Lower lobe of right lung (tissue), 2 donors: ENCODE results near the gene PCDHB14. TPM values are rescaled to one million over a fixed set of nuclear protein-coding genes. Genes with fewer than 3 reads are reported as not detected.
"Not testable (repeated sequence)": the region's sequence is repeated elsewhere in the genome, so short reads cannot be mapped to it uniquely, and the experiment has no call there.

ENCODE experiments used
- ATAC-seq, 2 donors: fragments of 200-7000 bp; cut with Tn5 transposase; one replicate each; pipeline ENCODE4 v1.9.1; 2020 to 2022; ENCODE audit warnings: mild to moderate bottlenecking in 2 of 2, moderate library complexity in 2 of 2
- DNase-seq: peaks from one replicate; pipeline ENCODE4 v3.0.0-alpha.2; 2020
- H3K27ac ChIP-seq: fragments of 200-600 bp; one replicate; pipeline ENCODE4 v1.8.0; 2022
- H3K27me3 ChIP-seq: fragments of 200-600 bp; one replicate; pipeline ENCODE4 v1.8.0; 2022; ENCODE audit warnings: low read depth
- H3K36me3 ChIP-seq: fragments of 200-600 bp; one replicate; pipeline ENCODE4 v1.8.0; 2022; ENCODE audit warnings: mild to moderate bottlenecking
- H3K4me1 ChIP-seq: fragments of 200-600 bp; one replicate; pipeline ENCODE4 v1.8.0; 2022
- H3K4me3 ChIP-seq: fragments of 200-600 bp; one replicate; pipeline ENCODE4 v1.8.0; 2022; ENCODE audit warnings: mild to moderate bottlenecking
- H3K9me3 ChIP-seq: fragments of 200-600 bp; one replicate; pipeline ENCODE4 v1.8.0; 2022
- CTCF ChIP-seq: fragments of 200-600 bp; IDR thresholded peaks from one replicate; pipeline ENCODE4 v1.8.0; 2022; ENCODE audit warnings: antibody characterized with exemption, mild to moderate bottlenecking
- intact Hi-C: fragments of 100-400 bp; cut with DNase I; formaldehyde crosslinking; loops from one replicate; pipeline ENCODE4 v1.11.0; 2022
- total RNA-seq: library from RNA; stranded (reverse); fragmentation: NEBNext Ultra II Directional; extraction: Animal tissue kit (Norgen Biotek cat#: 25700); gene quantifications from one replicate; pipeline ENCODE4 v1.2.1, GENCODE V29; 2021
- donor health status: DM: no; HTN: yes; CAD: no; lungs with severe emphysema.

The PCDHB14 gene
- total RNA-seq, 1 donor from 2014 or later: 2.1 TPM

- H3K9me3 ChIP-seq: peaks cover 91% of the 10 kb centered on the region
Observed at GRCh38 chr5:141236516-141237313, 13.6 kb downstream of the PCDHB14 start.

GRCh38 chr5:141241496-141241895, 18.4 kb downstream of the PCDHB14 start:
- H3K4me1 ChIP-seq: no peaks in the 10 kb centered on the region
- H3K36me3 ChIP-seq: no peaks in the 10 kb centered on the region
- H3K27ac ChIP-seq: no peak overlapping the region
- intact Hi-C loops: no loop called here
- H3K27me3 ChIP-seq: no peaks in the 10 kb centered on the region
- no peak for ATAC-seq
- H3K4me3 ChIP-seq: no peak overlapping the region
- peaks cover 90% of the 10 kb centered on the region for H3K9me3 ChIP-seq
- TF ChIP-seq CTCF: no peak
- DNase-seq: peak; percentile 37

More at GRCh38 chr5:141236516-141237313, 13.6 kb downstream of the PCDHB14 start:
- intact Hi-C loops: no loop called here
- no peak overlapping the region for H3K4me3 ChIP-seq
- no peak for DNase-seq
- H3K27ac ChIP-seq: no peak overlapping the region
- H3K27me3 ChIP-seq: no peaks in the 10 kb centered on the region
- H3K4me1 ChIP-seq: no peaks in the 10 kb centered on the region
- H3K36me3 ChIP-seq: no peaks in the 10 kb centered on the region
- no peak for TF ChIP-seq CTCF
- ATAC-seq: no peak

- peak; percentile 21 for TF ChIP-seq CTCF
- H3K4me1 ChIP-seq: no peaks in the 10 kb centered on the region
- no peaks in the 10 kb centered on the region for H3K27me3 ChIP-seq
- no peaks in the 10 kb centered on the region for H3K36me3 ChIP-seq
- DNase-seq (no peak), ATAC-seq (no peak)
- peaks cover 95% of the 10 kb centered on the region for H3K9me3 ChIP-seq
- H3K27ac ChIP-seq: no peak within 1 kb of the TSS
- intact Hi-C loops: no loop called here
- H3K4me3 ChIP-seq: peak within 1 kb of the TSS; percentile 31
Observed at GRCh38 chr5:141245250-141245717, 22.1 kb downstream of the PCDHB14 start, which contains the start of gene PCDHB15. Gene PCDHB15 (plus strand): TSS chr5:141245395. CDS start chr5:141245579, 184 bp downstream.

- intact Hi-C loops, H3K27me3 ChIP-seq, H3K27ac ChIP-seq, ATAC-seq, DNase-seq, H3K4me1 ChIP-seq, H3K36me3 ChIP-seq, H3K4me3 ChIP-seq: not testable (repeated sequence)
- peaks cover 95% of the 10 kb centered on the region for H3K9me3 ChIP-seq
Observed at GRCh38 chr5:141246971-141247370, 23.8 kb downstream of the PCDHB14 start.

GRCh38 chr5:141247434-141247833, 24.3 kb downstream of the PCDHB14 start:
- H3K36me3 ChIP-seq, H3K27ac ChIP-seq, DNase-seq, H3K4me3 ChIP-seq, H3K4me1 ChIP-seq, H3K27me3 ChIP-seq, ATAC-seq, intact Hi-C loops: not testable (repeated sequence)
- peaks cover 97% of the 10 kb centered on the region for H3K9me3 ChIP-seq

GRCh38 chr5:141250576-141250975, 27.4 kb downstream of the PCDHB14 start:
- no peaks in the 10 kb centered on the region for H3K36me3 ChIP-seq
- no peaks in the 10 kb centered on the region for H3K27me3 ChIP-seq
- TF ChIP-seq CTCF: no peak
- no peaks in the 10 kb centered on the region for H3K4me1 ChIP-seq
- no peak for DNase-seq
- ATAC-seq: no peak
- peaks cover 98% of the 10 kb centered on the region for H3K9me3 ChIP-seq
- H3K4me3 ChIP-seq: no peak overlapping the region
- intact Hi-C loops: no loop called here
- no peak overlapping the region for H3K27ac ChIP-seq
